Caco-2 (cell line): ENCODE measurements around the gene SLCO2A1. TPM values are rescaled to one million over a fixed set of nuclear protein-coding genes. Genes with fewer than 3 reads are reported as not detected.

Experiments
- BruUV-seq: library from RNA; stranded (reverse); fragments of 400-500 nt; replicated peaks from 2 replicates; lab custom pipeline; 2021; lab: Mats Ljungman, UMichigan
- CTCF ChIA-PET: fragments of 300-600 bp; sonication (Branson Sonifier 250); formaldehyde crosslinking; loops from one replicate; lab custom pipeline; 2022; ENCODE audit warnings: antibody characterized with exemption; lab: Charles Lee
- POLR2A ChIA-PET: fragments of 300-600 bp; sonication (Branson Sonifier 250); formaldehyde crosslinking; loops from one replicate; lab custom pipeline; 2022; ENCODE audit warnings: antibody characterized with exemption; lab: Charles Lee
- DNase-seq, 2 experiments: peaks; one replicate each; pipeline versions ENCODE4 v3.0.0 to v3.0.0-alpha.2; 2020 to 2022
- H3K27me3 ChIP-seq: replicated peaks from 2 replicates; pipeline ENCODE4 v1.6.0; 2011; ENCODE audit warnings: low read length; ENCODE audit not compliant: control insufficient read depth, insufficient read depth
- H3K36me3 ChIP-seq: 2 replicates; pipeline ENCODE4 v1.5.1; 2011; ENCODE audit warnings: low read length; ENCODE audit not compliant: control insufficient read depth, insufficient read depth
- H3K4me1 ChIP-seq: fragments of 250-450 bp; sonication (Bioruptor Pico); 2 replicates; pipeline ENCODE4 v1.5.1; 2020; ENCODE audit warnings: mild to moderate bottlenecking
- H3K4me3 ChIP-seq: 2 replicates; pipeline ENCODE4 v1.5.1; 2011; ENCODE audit warnings: low read depth, mild to moderate bottlenecking, control low read depth, low read length
- H3K9me3 ChIP-seq: fragments of 250-450 bp; sonication (Bioruptor Pico); 2 replicates; pipeline ENCODE4 v1.5.1; 2020; ENCODE audit warnings: mild to moderate bottlenecking, moderate library complexity
- H3K27ac Mint-ChIP-seq: one replicate; pipeline ENCODE4 v1.8.0; 2022; ENCODE audit warnings: mixed read lengths; ENCODE audit not compliant: unreplicated experiment
- H3K27me3 Mint-ChIP-seq: one replicate; pipeline ENCODE4 v1.8.0; 2022; ENCODE audit warnings: mixed read lengths; ENCODE audit not compliant: insufficient read depth, unreplicated experiment
- H3K36me3 Mint-ChIP-seq: one replicate; pipeline ENCODE4 v1.8.0; 2022; ENCODE audit warnings: mild to moderate bottlenecking, mixed read lengths; ENCODE audit not compliant: insufficient read depth, unreplicated experiment
- H3K4me1 Mint-ChIP-seq: one replicate; pipeline ENCODE4 v1.8.0; 2022; ENCODE audit warnings: low read depth, mixed read lengths; ENCODE audit not compliant: unreplicated experiment
- H3K4me3 Mint-ChIP-seq: one replicate; pipeline ENCODE4 v1.8.0; 2022; ENCODE audit warnings: mild to moderate bottlenecking, moderate library complexity, mixed read lengths; ENCODE audit not compliant: unreplicated experiment
- H3K9me3 Mint-ChIP-seq: one replicate; pipeline ENCODE4 v1.8.0; 2022; ENCODE audit warnings: mixed read lengths; ENCODE audit not compliant: unreplicated experiment
- CTCF ChIP-seq, 2 experiments: fragments of 200-600 bp in 1 of 2; IDR thresholded peaks; 1 replicate in 1 of 2; 2 replicates in 1 of 2; pipeline versions ENCODE4 v1.5.1 to v1.8.0; 2011 to 2022; ENCODE audit warnings: antibody characterized with exemption in 1 of 2, control low read depth in 1 of 2, inconsistent platforms in 1 of 2, low read depth in 1 of 2, low read length in 1 of 2, mild to moderate bottlenecking in 1 of 2, moderate library complexity in 1 of 2; ENCODE audit not compliant: insufficient read depth in 1 of 2, severe bottlenecking in 1 of 2, unreplicated experiment in 1 of 2
- intact Hi-C: fragments of 100-400 bp; cut with micrococcal nuclease; formaldehyde crosslinking; loops from one replicate; pipeline ENCODE4 v1.10.0; 2022; ENCODE audit not compliant: unreplicated experiment
- total RNA-seq: library from RNA; stranded (reverse); gene quantifications from 2 replicates; pipeline ENCODE4 v1.2.3, GENCODE V29; 2022

Gene SLCO2A1
- total RNA-seq, 1 experiment from 2014 or later, result 2.5 TPM

- H3K27me3 Mint-ChIP-seq, result no peaks in the 10 kb centered on the region
- intact Hi-C loops, result no loop called here
- no peaks in the 10 kb centered on the region for H3K36me3 Mint-ChIP-seq
- no peak overlapping the region for H3K4me3 Mint-ChIP-seq
- Histone ChIP-seq H3K4me1 (no peaks in the 10 kb centered on the region), H3K27me3 (no peaks in the 10 kb centered on the region), H3K36me3 (no peaks in the 10 kb centered on the region), H3K9me3 (no peaks in the 10 kb centered on the region), H3K4me3 (no peak overlapping the region)
- no peak for DNase-seq
- POLR2A ChIA-PET, result no interaction called here
- H3K27ac Mint-ChIP-seq, result no peak overlapping the region
- CTCF ChIA-PET, result no interaction called here
- no peak for TF ChIP-seq CTCF (IDR thresholded peaks at IDR 0.05; ENCODE audit: insufficient read depth in 1 of 2, low read depth in 1 of 2, low read length in 1 of 2, severe bottlenecking in 1 of 2, unreplicated experiment in 1 of 2)
- peaks cover 9% of the 10 kb centered on the region for H3K9me3 Mint-ChIP-seq
- no TSS peak for BruUV-seq
- no peaks in the 10 kb centered on the region for H3K4me1 Mint-ChIP-seq
These were observed 58.8 kb downstream of the SLCO2A1 start for GRCh38 chr3:133970916-133971315.

- CTCF ChIA-PET, result no interaction called here
- Mint-ChIP-seq H3K27ac (no peak overlapping the region), H3K9me3 (peaks cover 9% of the 10 kb centered on the region), H3K27me3 (no peaks in the 10 kb centered on the region), H3K4me1 (no peaks in the 10 kb centered on the region), H3K36me3 (no peaks in the 10 kb centered on the region), H3K4me3 (no peak overlapping the region)
- no peak for TF ChIP-seq CTCF (IDR thresholded peaks at IDR 0.05; ENCODE audit: insufficient read depth in 1 of 2, low read depth in 1 of 2, low read length in 1 of 2, severe bottlenecking in 1 of 2, unreplicated experiment in 1 of 2)
- no peak for DNase-seq
- Histone ChIP-seq H3K36me3 (no peaks in the 10 kb centered on the region), H3K9me3 (no peaks in the 10 kb centered on the region), H3K4me3 (no peak overlapping the region), H3K4me1 (no peaks in the 10 kb centered on the region), H3K27me3 (no peaks in the 10 kb centered on the region)
- POLR2A ChIA-PET, result no interaction called here
- BruUV-seq, result no TSS peak
- intact Hi-C loops, result no loop called here
These were observed 59.4 kb downstream of the SLCO2A1 start for GRCh38 chr3:133970339-133970738.

- Histone ChIP-seq H3K36me3 (no peaks in the 10 kb centered on the region), H3K9me3 (no peaks in the 10 kb centered on the region), H3K27me3 (no peaks in the 10 kb centered on the region), H3K4me3 (no peak overlapping the region), H3K4me1 (no peaks in the 10 kb centered on the region)
- H3K36me3 Mint-ChIP-seq, result no peaks in the 10 kb centered on the region
- no peak for TF ChIP-seq CTCF (IDR thresholded peaks at IDR 0.05; ENCODE audit: insufficient read depth in 1 of 2, low read depth in 1 of 2, low read length in 1 of 2, severe bottlenecking in 1 of 2, unreplicated experiment in 1 of 2)
- no peaks in the 10 kb centered on the region for H3K4me1 Mint-ChIP-seq
- no peak overlapping the region for H3K27ac Mint-ChIP-seq
- no peak for DNase-seq
- ChIA-PET CTCF (no interaction called here), POLR2A (no interaction called here)
- no peak overlapping the region for H3K4me3 Mint-ChIP-seq
- peaks cover 9% of the 10 kb centered on the region for H3K9me3 Mint-ChIP-seq
- no peaks in the 10 kb centered on the region for H3K27me3 Mint-ChIP-seq
- no TSS peak for BruUV-seq
- intact Hi-C loops, result no loop called here
These were observed 61.5 kb downstream of the SLCO2A1 start for GRCh38 chr3:133967992-133968892.
